ENCODE results near the gene RIMBP2.
"Not testable (repeated sequence)": the region's sequence is repeated elsewhere in the genome, so short reads cannot be mapped to it uniquely, and the experiment has no call there.

RIMBP2 gene

GRCh38 chr12:130646716-130647370, 69.3 kb downstream of the RIMBP2 start:
- no peaks in the 10 kb centered on the region for H3K9me3 ChIP-seq (ENCODE audit: control insufficient read depth, low read length)
- no peak for TF ChIP-seq CTCF (IDR thresholded peaks at IDR 0.05)
- H3K79me2 ChIP-seq = peaks cover 18% of the 10 kb centered on the region
- H3K27ac ChIP-seq = no peak overlapping the region
- no peak overlapping the region for H3K4me2 ChIP-seq (ENCODE audit: low read length)
- no peaks in the 10 kb centered on the region for H3K36me3 ChIP-seq (ENCODE audit: control insufficient read depth, insufficient read depth, low read length)
- no peak overlapping the region for H2AFZ ChIP-seq
- H3K4me1 ChIP-seq = no peaks in the 10 kb centered on the region
- no peaks in the 10 kb centered on the region for H3K27me3 ChIP-seq (ENCODE audit: control insufficient read depth, insufficient read depth, low read length)
- H3K9ac ChIP-seq = no peak overlapping the region
- H3K4me3 ChIP-seq (ENCODE audit: low read depth, low read length) = no peak overlapping the region

- H3K4me2 ChIP-seq (ENCODE audit: low read length); H3K27me3 ChIP-seq (ENCODE audit: control insufficient read depth, insufficient read depth, low read length): not testable (repeated sequence)
These were observed 69.9 kb downstream of the RIMBP2 start for GRCh38 chr12:130646191-130646590.

GRCh38 chr12:130645751-130646150, 70.3 kb downstream of the RIMBP2 start:
- Histone ChIP-seq H3K79me2 (peaks cover 21% of the 10 kb centered on the region), H3K27ac (no peak overlapping the region), H3K4me3 (ENCODE audit: low read depth, low read length) (no peak overlapping the region), H3K4me2 (ENCODE audit: low read length) (no peak overlapping the region), H3K27me3 (ENCODE audit: control insufficient read depth, insufficient read depth, low read length) (no peaks in the 10 kb centered on the region), H2AFZ (no peak overlapping the region), H3K9me3 (ENCODE audit: control insufficient read depth, low read length) (no peaks in the 10 kb centered on the region), H3K9ac (no peak overlapping the region), H3K4me1 (no peaks in the 10 kb centered on the region), H3K36me3 (ENCODE audit: control insufficient read depth, insufficient read depth, low read length) (no peaks in the 10 kb centered on the region)
- no peak for TF ChIP-seq CTCF (IDR thresholded peaks at IDR 0.05)

More at GRCh38 chr12:130646191-130646590, 69.9 kb downstream of the RIMBP2 start:
- H3K9me3 ChIP-seq (ENCODE audit: control insufficient read depth, low read length); H3K36me3 ChIP-seq (ENCODE audit: control insufficient read depth, insufficient read depth, low read length); H3K4me3 ChIP-seq (ENCODE audit: low read depth, low read length); H3K4me1 ChIP-seq; H2AFZ ChIP-seq; H3K27ac ChIP-seq; H3K9ac ChIP-seq: not testable (repeated sequence)
- H3K79me2 ChIP-seq = peaks cover 21% of the 10 kb centered on the region

- peaks cover 16% of the 10 kb centered on the region for H3K79me2 ChIP-seq
These were observed 71.5 kb downstream of the RIMBP2 start for GRCh38 chr12:130644566-130644965.

GRCh38 chr12:130644146-130644545, 72.0 kb downstream of the RIMBP2 start:
- Histone ChIP-seq H3K27ac (no peak overlapping the region), H3K9me3 (ENCODE audit: control insufficient read depth, low read length) (no peaks in the 10 kb centered on the region), H3K79me2 (peaks cover 16% of the 10 kb centered on the region), H3K36me3 (ENCODE audit: control insufficient read depth, insufficient read depth, low read length) (no peaks in the 10 kb centered on the region), H2AFZ (no peak overlapping the region), H3K9ac (no peak overlapping the region), H3K4me3 (ENCODE audit: low read depth, low read length) (no peak overlapping the region), H3K4me2 (ENCODE audit: low read length) (no peak overlapping the region), H3K27me3 (ENCODE audit: control insufficient read depth, insufficient read depth, low read length) (no peaks in the 10 kb centered on the region), H3K4me1 (no peaks in the 10 kb centered on the region)
- TF ChIP-seq CTCF (IDR thresholded peaks at IDR 0.05) = no peak

More at GRCh38 chr12:130644566-130644965, 71.5 kb downstream of the RIMBP2 start:
- Histone ChIP-seq H3K4me2 (ENCODE audit: low read length) (no peak overlapping the region), H3K9ac (no peak overlapping the region), H3K4me1 (no peaks in the 10 kb centered on the region), H3K4me3 (ENCODE audit: low read depth, low read length) (no peak overlapping the region), H3K27me3 (ENCODE audit: control insufficient read depth, insufficient read depth, low read length) (no peaks in the 10 kb centered on the region), H3K27ac (no peak overlapping the region), H3K9me3 (ENCODE audit: control insufficient read depth, low read length) (no peaks in the 10 kb centered on the region), H3K36me3 (ENCODE audit: control insufficient read depth, insufficient read depth, low read length) (no peaks in the 10 kb centered on the region), H2AFZ (no peak overlapping the region)
- TF ChIP-seq CTCF (IDR thresholded peaks at IDR 0.05) = no peak

Data from parathyroid adenoma (tissue), 2 donors.